ENCODE measurements around the gene LYPD6B.

- TF ChIP-seq CTCF (IDR thresholded peaks at IDR 0.05 in 2 of 3, conservative IDR thresholded peaks at IDR 0.05 in 1 of 3; ENCODE audit: borderline replicate concordance in 1 of 3, insufficient read depth in 1 of 3, low read depth in 2 of 3, low read length in 2 of 3) (no peak), SRF (IDR thresholded peaks at IDR 0.05; ENCODE audit: low read depth) (no peak), TCF7L2 (IDR thresholded peaks at IDR 0.05; ENCODE audit: borderline replicate concordance, extremely low read depth, insufficient read depth, insufficient read length) (no peak), REST (IDR thresholded peaks at IDR 0.05; ENCODE audit: low read depth) (no peak), EZH2 (IDR thresholded peaks at IDR 0.05) (no peak), SIN3A (IDR thresholded peaks at IDR 0.05; ENCODE audit: low read depth) (no peak), MAX (IDR thresholded peaks at IDR 0.05) (no peak), POLR2AphosphoS5 (IDR thresholded peaks at IDR 0.05; ENCODE audit: low read depth, low read length) (no peak)
These were observed 29.9 kb downstream of the LYPD6B start for GRCh38 chr2:149068225-149068995.
